ENCODE results near the gene MXD1. TPM values are rescaled to one million over a fixed set of nuclear protein-coding genes. Genes with fewer than 3 reads are reported as not detected.

Gene MXD1
- polyA plus RNA-seq, 1 donor (not counting 4 experiments of a cell fraction or from before 2014, with no cell fraction given), result 15.9 TPM

DNA sequence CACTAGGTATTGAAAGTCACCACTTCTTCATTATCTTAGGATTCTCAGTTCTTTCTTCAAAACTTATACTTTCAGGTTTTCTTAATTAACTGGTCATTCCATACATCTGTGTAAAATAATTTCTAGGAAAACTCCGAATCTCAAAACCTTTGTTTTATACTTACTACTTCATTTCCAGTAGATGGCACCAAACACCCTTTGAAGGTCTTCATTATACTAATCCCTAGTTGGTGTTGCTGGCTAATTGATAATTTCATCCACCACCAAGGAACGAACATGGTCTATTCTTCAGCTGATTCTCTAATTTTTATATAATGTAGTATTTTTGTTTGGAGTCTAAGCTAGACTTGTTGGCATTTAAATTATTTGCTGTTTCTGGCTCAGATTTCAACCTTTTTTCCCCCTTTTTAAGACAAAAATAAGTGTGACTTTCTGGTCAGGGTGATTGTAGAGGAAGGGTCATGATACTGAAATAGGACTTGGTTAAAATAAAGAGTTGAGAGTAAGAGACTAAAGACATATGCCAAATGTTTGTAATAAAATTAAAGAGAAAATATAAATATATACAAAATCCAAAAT is 2.8 kb upstream of the MXD1 start:
- H2AFZ ChIP-seq (ENCODE audit: control insufficient read depth, low read length), result no peak overlapping the region
- FAIRE-seq (no peak), DNase-seq (ENCODE audit: low read depth, low spot score) (no peak)
- H3K79me2 ChIP-seq (ENCODE audit: control insufficient read depth, insufficient read depth, low read length), result peaks cover 7% of the 10 kb centered on the region
- dilution Hi-C loops (cut with MboI; ENCODE audit: extremely low pct_ligation_motif_present, low sequenced_read_pairs), result no loop called here
- H3K4me2 ChIP-seq (ENCODE audit: control insufficient read depth, extremely low read depth, insufficient read depth, low read depth, low read length), result no peak overlapping the region
- H3K4me3 ChIP-seq (ENCODE audit: control insufficient read depth in 2 of 3, extremely low read depth in 1 of 3, insufficient read depth in 2 of 3, low read depth in 1 of 3, low read length in 3 of 3), result no peak overlapping the region
- H3K27ac ChIP-seq (ENCODE audit: control insufficient read depth, insufficient read depth, low read length), result peak overlapping the region; percentile 6
- no peaks in the 10 kb centered on the region for H4K20me1 ChIP-seq (ENCODE audit: control insufficient read depth, extremely low read depth, insufficient read depth, low read length)
- H3K9me1 ChIP-seq (ENCODE audit: control insufficient read depth, extremely low read depth, insufficient read depth, low read length), result no peaks in the 10 kb centered on the region
- H3K4me1 ChIP-seq (ENCODE audit: control insufficient read depth, extremely low read depth, insufficient read depth, low read length), result peaks cover 7% of the 10 kb centered on the region
- TF ChIP-seq EZH2 (IDR thresholded peaks at IDR 0.05; ENCODE audit: low read length), result no peak
- TF ChIP-seq, protein P1, sequence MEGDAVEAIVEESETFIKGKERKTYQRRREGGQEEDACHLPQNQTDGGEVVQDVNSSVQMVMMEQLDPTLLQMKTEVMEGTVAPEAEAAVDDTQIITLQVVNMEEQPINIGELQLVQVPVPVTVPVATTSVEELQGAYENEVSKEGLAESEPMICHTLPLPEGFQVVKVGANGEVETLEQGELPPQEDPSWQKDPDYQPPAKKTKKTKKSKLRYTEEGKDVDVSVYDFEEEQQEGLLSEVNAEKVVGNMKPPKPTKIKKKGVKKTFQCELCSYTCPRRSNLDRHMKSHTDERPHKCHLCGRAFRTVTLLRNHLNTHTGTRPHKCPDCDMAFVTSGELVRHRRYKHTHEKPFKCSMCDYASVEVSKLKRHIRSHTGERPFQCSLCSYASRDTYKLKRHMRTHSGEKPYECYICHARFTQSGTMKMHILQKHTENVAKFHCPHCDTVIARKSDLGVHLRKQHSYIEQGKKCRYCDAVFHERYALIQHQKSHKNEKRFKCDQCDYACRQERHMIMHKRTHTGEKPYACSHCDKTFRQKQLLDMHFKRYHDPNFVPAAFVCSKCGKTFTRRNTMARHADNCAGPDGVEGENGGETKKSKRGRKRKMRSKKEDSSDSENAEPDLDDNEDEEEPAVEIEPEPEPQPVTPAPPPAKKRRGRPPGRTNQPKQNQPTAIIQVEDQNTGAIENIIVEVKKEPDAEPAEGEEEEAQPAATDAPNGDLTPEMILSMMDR (optimal IDR thresholded peaks at IDR 0.05 in 1 of 3, IDR thresholded peaks at IDR 0.05 in 1 of 3, conservative IDR thresholded peaks at IDR 0.05 in 1 of 3; ENCODE audit: extremely low read depth in 1 of 3, insufficient read depth in 2 of 3, low read length in 3 of 3), result peak in 2 of 3 experiments; percentile 25 to 47
- H3K9ac ChIP-seq (ENCODE audit: control insufficient read depth, extremely low read depth, insufficient read depth, low read length), result no peak overlapping the region
- H3K36me3 ChIP-seq (ENCODE audit: control insufficient read depth in 2 of 2, extremely low read depth in 1 of 2, insufficient read depth in 2 of 2, low read length in 2 of 2), result peaks cover 5 to 13% of the 10 kb centered on the region in 2 experiments
- no peaks in the 10 kb centered on the region for H3K9me3 ChIP-seq (ENCODE audit: control insufficient read depth, low read depth, low read length)
- H3K27me3 ChIP-seq (ENCODE audit: control insufficient read depth, extremely low read depth, insufficient read depth, low read length), result no peaks in the 10 kb centered on the region

DNA sequence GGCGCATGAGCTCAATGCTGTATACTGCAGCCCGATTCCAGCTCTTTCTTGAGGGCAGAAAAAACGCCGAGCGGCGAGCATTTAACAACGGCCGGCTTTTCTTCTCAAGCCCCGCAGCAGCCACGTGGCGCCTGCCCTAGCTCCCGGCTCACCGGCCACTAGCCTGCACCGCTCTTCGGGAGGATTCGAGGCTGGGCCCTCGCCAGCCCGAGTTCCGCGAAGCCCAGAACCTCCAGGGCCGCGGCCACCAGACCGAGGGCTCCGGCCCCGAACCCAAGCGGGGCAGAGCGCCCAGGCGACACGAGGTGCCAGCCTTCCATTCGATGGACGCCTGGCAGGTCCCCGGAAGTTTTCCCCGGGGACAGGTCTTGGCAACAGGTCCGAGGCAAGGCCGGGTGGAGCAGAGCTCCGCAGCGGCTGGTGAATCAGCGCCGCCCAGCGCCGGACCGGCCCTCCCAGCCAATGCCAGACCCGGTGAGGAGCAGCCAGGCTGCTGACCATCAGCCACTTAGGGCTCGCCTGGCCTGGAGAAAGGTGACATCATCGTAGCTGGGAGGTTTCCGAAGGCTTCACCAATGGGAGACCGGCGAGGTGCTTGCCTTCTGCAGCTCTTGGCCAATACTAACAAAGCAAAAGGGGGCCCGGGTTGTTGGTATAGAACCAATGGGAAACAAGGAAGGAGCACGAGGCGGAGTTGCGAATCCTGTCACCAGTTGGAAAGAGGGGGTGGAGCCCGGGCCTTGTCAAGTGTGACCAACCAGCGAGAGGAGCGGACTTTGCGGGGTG is 552 bp upstream of the MXD1 start:
- peaks cover 8% of the 10 kb centered on the region for H3K79me2 ChIP-seq (ENCODE audit: control insufficient read depth, insufficient read depth, low read length)
- TF ChIP-seq, protein P1 (optimal IDR thresholded peaks at IDR 0.05 in 1 of 3, IDR thresholded peaks at IDR 0.05 in 1 of 3, conservative IDR thresholded peaks at IDR 0.05 in 1 of 3; ENCODE audit: extremely low read depth in 1 of 3, insufficient read depth in 2 of 3, low read length in 3 of 3), result peak in 1 of 3 experiments; percentile 54
- TF ChIP-seq EZH2 (IDR thresholded peaks at IDR 0.05; ENCODE audit: low read length), result no peak
- DNase-seq (ENCODE audit: low read depth, low spot score), result peak; percentile 100
- peak overlapping the region; percentile 74 for H3K4me2 ChIP-seq (ENCODE audit: control insufficient read depth, extremely low read depth, insufficient read depth, low read depth, low read length)
- H2AFZ ChIP-seq (ENCODE audit: control insufficient read depth, low read length), result peak overlapping the region; percentile 39
- no peaks in the 10 kb centered on the region for H3K9me1 ChIP-seq (ENCODE audit: control insufficient read depth, extremely low read depth, insufficient read depth, low read length)
- no peaks in the 10 kb centered on the region for H3K27me3 ChIP-seq (ENCODE audit: control insufficient read depth, extremely low read depth, insufficient read depth, low read length)
- H3K27ac ChIP-seq (ENCODE audit: control insufficient read depth, insufficient read depth, low read length), result peak overlapping the region; percentile 90
- FAIRE-seq, result peak; percentile 87
- H3K4me3 ChIP-seq (ENCODE audit: control insufficient read depth in 2 of 3, extremely low read depth in 1 of 3, insufficient read depth in 2 of 3, low read depth in 1 of 3, low read length in 3 of 3), result peak overlapping the region; percentile 71 to 76 (median 74)
- peaks cover 22% of the 10 kb centered on the region for H3K4me1 ChIP-seq (ENCODE audit: control insufficient read depth, extremely low read depth, insufficient read depth, low read length)
- H3K9ac ChIP-seq (ENCODE audit: control insufficient read depth, extremely low read depth, insufficient read depth, low read length), result peak overlapping the region; percentile 93
- dilution Hi-C loops (cut with MboI; ENCODE audit: extremely low pct_ligation_motif_present, low sequenced_read_pairs), result no loop called here
- no peaks in the 10 kb centered on the region for H4K20me1 ChIP-seq (ENCODE audit: control insufficient read depth, extremely low read depth, insufficient read depth, low read length)
- H3K9me3 ChIP-seq (ENCODE audit: control insufficient read depth, low read depth, low read length), result no peaks in the 10 kb centered on the region
- H3K36me3 ChIP-seq (ENCODE audit: control insufficient read depth in 2 of 2, extremely low read depth in 1 of 2, insufficient read depth in 2 of 2, low read length in 2 of 2), result peaks cover 3 to 11% of the 10 kb centered on the region in 2 experiments

Measured in keratinocyte (primary cell).